Endodermal cell (in vitro differentiated cells): ENCODE data around the gene GAB3. TPM values are rescaled to one million over a fixed set of nuclear protein-coding genes. Genes with fewer than 3 reads are reported as not detected.

Experiments used
- DNase-seq: peaks from one replicate; pipeline ENCODE4 v3.0.0-alpha.2; 2017
- H3K27ac ChIP-seq: 2 replicates; pipeline ENCODE4 v1.5.1; 2013; ENCODE audit warnings: mild to moderate bottlenecking, low read depth, low read length, moderate library complexity
- H3K27me3 ChIP-seq: 2 replicates; pipeline ENCODE4 v1.6.1; 2013; ENCODE audit warnings: mild to moderate bottlenecking, low read length, moderate library complexity; ENCODE audit not compliant: insufficient read depth, control insufficient read depth, poor library complexity, severe bottlenecking
- H3K36me3 ChIP-seq: 2 replicates; pipeline ENCODE4 v1.7.0; 2013; ENCODE audit warnings: mild to moderate bottlenecking, low read length, moderate library complexity; ENCODE audit not compliant: control insufficient read depth, insufficient read depth
- H3K4me1 ChIP-seq: one replicate; pipeline ENCODE4 v1.7.0; 2013; ENCODE audit warnings: low read length; ENCODE audit not compliant: control insufficient read depth, insufficient read depth
- H3K4me3 ChIP-seq: 2 replicates; pipeline ENCODE4 v1.5.1; 2013; ENCODE audit warnings: mild to moderate bottlenecking, low read length, moderate library complexity
- H3K9ac ChIP-seq: 2 replicates; pipeline ENCODE4 v1.6.1; 2013; ENCODE audit warnings: mild to moderate bottlenecking, low read length, moderate library complexity; ENCODE audit not compliant: poor library complexity, severe bottlenecking; ENCODE audit errors: extremely low read depth
- H3K9me3 ChIP-seq: 2 replicates; pipeline ENCODE4 v1.6.1; 2013; ENCODE audit warnings: mild to moderate bottlenecking, low read length, moderate library complexity; ENCODE audit not compliant: control insufficient read depth
- H3K27ac Mint-ChIP-seq: 2 replicates; pipeline ENCODE4 v1.8.0; 2020; ENCODE audit warnings: mixed read lengths
- H3K27me3 Mint-ChIP-seq: 2 replicates; pipeline ENCODE4 v1.8.0; 2021; ENCODE audit warnings: mild to moderate bottlenecking, mixed read lengths; ENCODE audit not compliant: insufficient read depth
- H3K36me3 Mint-ChIP-seq: 2 replicates; pipeline ENCODE4 v1.8.0; 2020; ENCODE audit warnings: low read depth, mixed read lengths
- H3K4me1 Mint-ChIP-seq: 2 replicates; pipeline ENCODE4 v1.8.0; 2020; ENCODE audit warnings: mixed read lengths
- H3K4me3 Mint-ChIP-seq: 2 replicates; pipeline ENCODE4 v1.8.0; 2020; ENCODE audit warnings: mild to moderate bottlenecking, moderate library complexity, mixed read lengths
- H3K9me3 Mint-ChIP-seq: 2 replicates; pipeline ENCODE4 v1.8.0; 2020; ENCODE audit warnings: mild to moderate bottlenecking, mixed read lengths
- CTCF ChIP-seq: fragments of 200-600 bp; sonication (generic); conservative IDR thresholded peaks from 2 replicates; pipeline ENCODE4 v1.5.0; 2021; ENCODE audit warnings: antibody characterized with exemption, mild to moderate bottlenecking
- WGBS, 2 experiments: methylation state at CpG; one replicate each; pipeline versions ENCODE4 v1.1.5 to v1.1.7; 2013; ENCODE audit warnings: missing lambda C conversion rate in 2 of 2, mixed read lengths in 1 of 2; ENCODE audit not compliant: insufficient coverage in 1 of 2, insufficient read length in 1 of 2; 5-methylcytosine and 5-hydroxymethylcytosine counted together
- total RNA-seq, 2 donors: library from RNA; stranded (reverse); fragmentation: NEBNext Ultra II Directional in 1 of 2; extraction: Animal tissue kit (Norgen Biotek cat#: 25700) in 1 of 2; gene quantifications; 2 replicates in 1 of 2; 3 replicates in 1 of 2; pipeline ENCODE4 v1.2.1, GENCODE V29; 2021

The GAB3 gene
- total RNA-seq, 2 donors from 2014 or later = 0.13 to 0.55 TPM

- peaks cover 53% of the 10 kb centered on the region for H3K9me3 Mint-ChIP-seq
- Histone ChIP-seq H3K4me1 (no peaks in the 10 kb centered on the region), H3K36me3 (no peaks in the 10 kb centered on the region), H3K9me3 (no peaks in the 10 kb centered on the region), H3K9ac (no peak overlapping the region), H3K27me3 (no peaks in the 10 kb centered on the region), H3K4me3 (no peak overlapping the region), H3K27ac (no peak overlapping the region)
- no peak for TF ChIP-seq CTCF
- H3K4me1 Mint-ChIP-seq = no peaks in the 10 kb centered on the region
- H3K36me3 Mint-ChIP-seq = no peaks in the 10 kb centered on the region
- 92 to 96% methylated on average over 4 to 26 of the region's 30 CpGs for WGBS, 2 experiments
- no peak overlapping the region for H3K4me3 Mint-ChIP-seq
- no peak overlapping the region for H3K27ac Mint-ChIP-seq
- DNase-seq = no peak
- peaks cover 2% of the 10 kb centered on the region for H3K27me3 Mint-ChIP-seq
Measured at GRCh38 chrX:154652311-154653047, 98.4 kb downstream of the GAB3 start.

GRCh38 chrX:154650221-154650510 is 100.7 kb downstream of the GAB3 start:
- Histone ChIP-seq H3K4me3 (no peak overlapping the region), H3K27ac (no peak overlapping the region), H3K36me3 (no peaks in the 10 kb centered on the region), H3K27me3 (no peaks in the 10 kb centered on the region), H3K9me3 (no peaks in the 10 kb centered on the region), H3K9ac (no peak overlapping the region), H3K4me1 (no peaks in the 10 kb centered on the region)
- H3K36me3 Mint-ChIP-seq = no peaks in the 10 kb centered on the region
- H3K4me3 Mint-ChIP-seq = no peak overlapping the region
- no peak for TF ChIP-seq CTCF
- H3K9me3 Mint-ChIP-seq = peaks cover 35% of the 10 kb centered on the region
- 80 to 81% methylated on average over 1 to 12 of the region's 13 CpGs for WGBS, 2 experiments
- H3K27ac Mint-ChIP-seq = no peak overlapping the region
- H3K27me3 Mint-ChIP-seq = no peaks in the 10 kb centered on the region
- no peaks in the 10 kb centered on the region for H3K4me1 Mint-ChIP-seq
- no peak for DNase-seq

GRCh38 chrX:154649503-154650220 is 101.2 kb downstream of the GAB3 start:
- H3K4me3 ChIP-seq = no peak overlapping the region
- DNase-seq = no peak
- H3K9me3 ChIP-seq = no peaks in the 10 kb centered on the region
- Mint-ChIP-seq H3K27me3 (no peaks in the 10 kb centered on the region), H3K9me3 (peaks cover 30% of the 10 kb centered on the region), H3K4me1 (no peaks in the 10 kb centered on the region), H3K27ac (no peak overlapping the region), H3K4me3 (no peak overlapping the region), H3K36me3 (no peaks in the 10 kb centered on the region)
- H3K27me3 ChIP-seq = no peaks in the 10 kb centered on the region
- no peak overlapping the region for H3K9ac ChIP-seq
- TF ChIP-seq CTCF = no peak
- H3K27ac ChIP-seq = no peak overlapping the region
- H3K4me1 ChIP-seq = no peaks in the 10 kb centered on the region
- no peaks in the 10 kb centered on the region for H3K36me3 ChIP-seq
- WGBS, 2 experiments = 91 to 92% methylated on average over 6 to 23 of the region's 23 CpGs
